ENCODE results near the gene SLC10A4. TPM values are rescaled to one million over a fixed set of nuclear protein-coding genes. Genes with fewer than 3 reads are reported as not detected.

Gene SLC10A4, protein sequence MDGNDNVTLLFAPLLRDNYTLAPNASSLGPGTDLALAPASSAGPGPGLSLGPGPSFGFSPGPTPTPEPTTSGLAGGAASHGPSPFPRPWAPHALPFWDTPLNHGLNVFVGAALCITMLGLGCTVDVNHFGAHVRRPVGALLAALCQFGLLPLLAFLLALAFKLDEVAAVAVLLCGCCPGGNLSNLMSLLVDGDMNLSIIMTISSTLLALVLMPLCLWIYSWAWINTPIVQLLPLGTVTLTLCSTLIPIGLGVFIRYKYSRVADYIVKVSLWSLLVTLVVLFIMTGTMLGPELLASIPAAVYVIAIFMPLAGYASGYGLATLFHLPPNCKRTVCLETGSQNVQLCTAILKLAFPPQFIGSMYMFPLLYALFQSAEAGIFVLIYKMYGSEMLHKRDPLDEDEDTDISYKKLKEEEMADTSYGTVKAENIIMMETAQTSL
- not detected in 2 replicates for total RNA-seq

DNA sequence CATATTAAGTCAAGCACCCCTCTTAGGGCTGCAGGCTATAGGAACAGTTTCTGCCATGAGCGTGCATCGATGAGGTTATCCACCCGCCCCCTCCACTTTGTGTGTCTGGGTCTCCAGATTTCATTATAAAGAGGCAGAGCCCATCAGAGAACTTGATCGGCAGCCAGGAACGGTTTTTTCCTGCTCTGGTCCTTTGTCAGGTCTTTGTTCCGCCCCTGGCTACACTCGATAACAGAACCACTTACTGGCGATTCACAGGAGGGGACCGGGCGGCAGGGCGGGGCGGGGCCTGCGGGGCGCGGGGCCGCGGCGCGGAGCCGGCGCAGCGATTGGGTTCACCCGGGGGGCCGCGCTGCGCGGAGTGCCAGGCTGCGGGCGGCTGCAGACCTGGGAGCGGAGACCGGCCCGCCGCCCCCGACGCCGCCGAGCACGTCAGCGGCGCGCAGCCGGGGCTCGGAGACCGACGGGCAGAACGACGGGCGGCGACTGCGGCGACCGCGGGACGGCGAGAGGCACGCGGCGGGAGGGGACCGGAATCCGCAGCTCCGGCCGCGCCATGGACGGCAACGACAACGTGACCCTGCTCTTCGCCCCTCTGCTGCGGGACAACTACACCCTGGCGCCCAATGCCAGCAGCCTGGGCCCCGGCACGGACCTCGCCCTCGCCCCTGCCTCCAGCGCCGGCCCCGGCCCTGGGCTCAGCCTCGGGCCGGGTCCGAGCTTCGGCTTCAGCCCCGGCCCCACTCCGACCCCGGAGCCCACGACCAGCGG lies at the start of gene SLC10A4:
SLC10A4 (plus strand) TSS at position 338 of the 771 bp plus-strand sequence; CDS start at position 557, 219 bp downstream.

DNA sequence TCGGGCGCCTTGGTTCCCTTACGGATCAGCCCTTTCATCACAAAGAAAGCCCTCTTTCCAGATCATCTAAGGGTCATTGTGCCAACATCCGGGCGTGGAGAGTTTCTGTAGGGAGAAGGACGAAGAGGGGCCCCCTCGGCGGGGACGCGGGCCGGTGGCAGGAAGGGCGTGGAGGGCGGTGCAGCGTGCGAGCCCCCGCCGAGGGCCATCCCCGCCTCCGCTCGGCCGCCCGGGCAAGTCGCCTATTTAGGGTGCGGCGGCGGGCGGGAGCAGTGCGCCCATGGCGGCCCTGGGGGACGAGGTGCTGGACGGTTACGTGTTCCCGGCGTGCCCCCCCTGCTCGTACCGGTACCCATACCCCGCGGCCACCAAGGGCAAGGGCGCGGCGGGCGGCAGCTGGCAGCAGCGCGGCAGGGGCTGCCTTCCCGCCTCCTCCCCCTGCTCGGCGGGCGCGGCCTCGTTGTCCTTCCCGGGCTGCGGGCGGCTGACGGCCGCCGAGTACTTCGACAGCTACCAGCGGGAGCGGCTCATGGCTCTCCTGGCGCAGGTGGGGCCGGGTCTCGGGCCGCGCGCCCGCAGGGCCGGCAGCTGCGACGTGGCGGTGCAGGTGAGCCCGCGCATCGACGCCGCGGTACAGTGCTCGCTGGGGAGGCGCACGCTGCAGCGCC lies 7.0 kb downstream of the SLC10A4 start, which contains the start of gene ZAR1:
ZAR1 (plus strand) TSS at position 241 of the 668 bp plus-strand sequence; CDS start at position 281, 40 bp downstream.

Other genes starting within 250 kb of the SLC10A4 start
- gene TEC, start 213.5 kb upstream of the SLC10A4 start, total RNA-seq = under 0.01 and 0.78 TPM in 2 replicates
- gene SLAIN2, start 141.8 kb upstream of the SLC10A4 start, total RNA-seq = 27.0 and 30.7 TPM in 2 replicates
- not detected in 2 replicates for gene ZAR1, start 6.9 kb downstream of the SLC10A4 start, total RNA-seq